GM21360 (cell line): ENCODE data around the gene OTOA.
"Not testable (repeated sequence)": the region's sequence is repeated elsewhere in the genome, so short reads cannot be mapped to it uniquely, and the experiment has no call there.

Experiments used
- ATAC-seq: cut with Tn5 transposase; IDR thresholded peaks from one replicate; pipeline ENCODE4 v1.9.1; 2021; ENCODE audit warnings: mild to moderate bottlenecking, moderate library complexity; ENCODE audit not compliant: unreplicated experiment

Gene OTOA

GRCh38 chr16:21639493-21639892 is 24.3 kb upstream of the OTOA start:
- ATAC-seq, result no peak

DNA sequence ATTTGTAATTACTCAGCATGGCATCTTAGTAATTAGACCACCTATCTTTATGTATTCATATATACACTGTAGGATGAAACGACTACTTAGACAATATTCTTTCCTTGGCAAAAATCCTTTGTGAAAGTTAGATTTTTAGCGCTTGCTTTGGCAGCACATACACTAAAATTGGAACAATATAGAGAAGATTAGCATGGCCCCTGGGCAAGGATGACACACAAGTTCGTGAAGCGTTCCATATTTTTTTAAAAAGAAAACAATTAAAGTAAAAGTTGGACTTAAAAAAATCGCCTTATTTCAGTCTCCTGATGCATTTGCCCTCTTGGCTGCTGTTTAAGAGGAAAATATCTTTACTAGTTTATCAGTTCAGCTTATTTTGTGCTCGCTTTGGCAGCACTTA is 21.9 kb upstream of the OTOA start:
- ATAC-seq, result no peak

DNA sequence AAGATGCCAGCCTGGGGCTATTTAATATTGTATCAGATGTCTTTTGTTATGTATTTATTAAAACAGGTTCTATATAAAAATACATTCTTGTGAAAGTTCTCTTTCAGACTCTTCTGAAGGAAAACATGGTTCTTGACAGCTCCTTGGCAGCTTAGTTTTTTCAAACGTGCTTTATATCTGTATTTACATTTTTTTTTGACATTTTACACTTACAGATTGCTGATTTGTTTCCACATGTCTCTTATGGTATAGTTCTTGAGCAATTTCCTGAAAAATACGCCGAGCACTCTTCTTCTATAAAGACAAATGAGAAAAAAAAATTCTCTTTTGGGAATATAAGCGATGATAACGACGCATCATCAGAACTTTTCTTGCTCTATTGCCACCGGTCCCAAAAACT is 20.9 kb upstream of the OTOA start:
- ATAC-seq, result no peak

DNA sequence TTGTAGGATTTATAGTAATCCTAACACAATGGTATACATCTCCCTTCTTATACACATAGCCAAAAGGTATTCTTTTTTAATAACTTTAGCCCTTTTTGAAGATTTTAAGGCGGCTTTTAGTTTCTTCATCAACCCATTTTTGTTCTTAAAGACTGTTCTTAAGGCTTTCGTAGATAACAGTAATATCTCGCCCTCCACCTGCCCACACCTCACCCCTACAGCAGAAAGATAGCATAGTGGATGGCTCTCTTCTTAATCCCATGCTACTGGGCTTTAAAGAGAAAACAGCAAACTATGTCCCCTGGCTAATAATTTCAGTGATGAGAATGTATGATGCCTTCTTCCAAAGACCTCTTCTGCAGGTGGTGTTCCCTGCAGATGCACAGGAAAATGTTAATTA is 20.0 kb upstream of the OTOA start:
- no peak for ATAC-seq

- ATAC-seq, result no peak
Measured at GRCh38 chr16:21644674-21645073, 19.1 kb upstream of the OTOA start.

GRCh38 chr16:21645261-21645721 is 18.5 kb upstream of the OTOA start:
- ATAC-seq, result peak; percentile 37

- ATAC-seq, result no peak
Measured at GRCh38 chr16:21646091-21646490, 17.7 kb upstream of the OTOA start.

GRCh38 chr16:21646721-21647561 is 16.8 kb upstream of the OTOA start:
- peak; percentile 81 for ATAC-seq

DNA sequence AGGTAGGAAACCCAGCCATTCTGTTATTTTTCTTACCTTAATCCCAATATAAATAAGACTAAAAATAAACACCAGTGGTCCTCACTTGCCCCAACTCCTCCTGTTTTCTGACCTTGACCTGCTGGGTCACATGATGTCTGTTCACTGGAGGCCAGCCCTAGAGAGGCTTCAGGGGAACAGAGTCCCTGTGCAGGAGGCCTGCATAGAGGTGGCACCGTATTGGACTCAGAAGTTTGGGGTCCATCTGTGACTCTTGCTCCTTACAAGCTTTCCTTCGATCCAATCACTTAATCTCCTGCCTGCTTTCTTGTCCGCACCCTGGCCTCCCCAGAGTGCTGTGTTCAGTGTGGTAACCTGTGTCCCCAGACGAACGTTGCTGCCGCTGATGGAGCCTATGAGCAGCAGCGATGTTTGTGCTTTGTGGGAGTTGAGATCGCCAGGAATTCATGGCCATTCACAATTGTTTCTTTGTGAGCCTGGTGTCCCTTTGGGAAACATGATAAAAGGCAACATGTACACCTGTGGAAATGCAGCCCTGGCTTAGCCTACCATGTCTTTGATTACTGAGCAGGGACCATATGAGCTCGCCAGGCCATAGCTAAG is 16.1 kb upstream of the OTOA start:
- ATAC-seq, result no peak

GRCh38 chr16:21649826-21650406 is 13.9 kb upstream of the OTOA start:
- ATAC-seq, result not testable (repeated sequence)

GRCh38 chr16:21650521-21650920 is 13.2 kb upstream of the OTOA start:
- no peak for ATAC-seq

DNA sequence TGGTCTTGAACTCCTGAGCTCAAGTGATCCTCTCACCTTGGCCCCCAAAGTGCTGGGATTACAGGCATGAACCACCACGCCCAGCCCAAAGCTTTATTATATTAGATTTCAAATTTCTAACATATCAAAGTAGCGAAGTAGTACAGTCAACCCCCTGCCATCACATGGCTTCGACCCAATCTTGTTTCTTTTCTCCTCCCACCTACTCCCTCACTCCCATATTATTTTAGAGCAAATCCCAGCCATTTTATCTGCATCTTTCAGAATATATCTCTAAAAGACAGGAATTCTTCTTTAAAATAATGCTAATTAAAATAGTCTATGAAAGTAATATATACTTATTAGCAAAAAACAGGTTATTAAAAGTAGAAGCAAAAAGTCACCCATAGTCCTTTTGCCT is 12.3 kb upstream of the OTOA start:
- ATAC-seq, result no peak

DNA sequence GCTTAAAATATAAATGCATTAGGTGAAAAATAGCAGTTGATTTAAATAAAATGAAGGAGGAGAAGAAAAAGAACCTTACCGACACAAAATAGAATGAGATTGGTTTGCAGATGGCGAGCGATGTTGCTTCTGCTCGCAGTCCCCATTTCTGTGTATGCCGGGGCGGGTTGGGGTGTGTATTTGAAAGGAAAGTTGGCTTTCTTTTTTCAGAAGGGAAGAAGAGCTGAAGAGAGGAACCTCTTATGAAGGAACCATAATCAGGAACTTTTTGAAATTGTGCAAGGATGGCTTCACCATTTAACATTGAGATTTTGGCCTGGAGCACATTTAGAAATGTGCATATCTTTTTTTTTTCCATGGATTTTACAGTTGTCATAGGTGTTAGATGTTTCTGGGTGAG is 11.3 kb upstream of the OTOA start, which contains the start of gene IGSF6:
IGSF6 (minus strand) TSS at position 156 of the 400 bp plus-strand sequence; CDS start at position 146, 10 bp downstream.
- ATAC-seq, result no peak

DNA sequence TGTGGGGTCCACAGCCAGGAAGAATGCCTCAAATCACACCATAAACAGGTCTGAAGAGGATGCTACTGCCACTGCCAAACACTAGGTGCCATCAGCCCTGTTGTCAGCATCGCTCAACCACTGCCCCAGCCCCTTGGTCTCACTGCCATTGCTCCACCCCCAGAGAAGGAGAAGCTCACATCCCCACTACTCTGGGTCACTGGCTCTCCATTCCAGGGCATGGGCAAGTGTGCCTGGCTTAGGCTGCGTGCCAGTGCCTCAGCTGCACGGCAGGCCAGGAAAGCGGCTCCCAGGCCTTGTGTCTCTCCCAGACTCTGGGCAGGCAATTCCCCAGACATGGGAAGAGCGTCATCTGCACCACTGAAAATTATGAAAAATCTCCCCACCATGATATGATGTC is 10.2 kb upstream of the OTOA start:
- no peak for ATAC-seq

- no peak for ATAC-seq
Measured at GRCh38 chr16:21654466-21654865, 9.3 kb upstream of the OTOA start.

- ATAC-seq, result no peak
Measured at GRCh38 chr16:21654881-21655280, 8.9 kb upstream of the OTOA start.

DNA sequence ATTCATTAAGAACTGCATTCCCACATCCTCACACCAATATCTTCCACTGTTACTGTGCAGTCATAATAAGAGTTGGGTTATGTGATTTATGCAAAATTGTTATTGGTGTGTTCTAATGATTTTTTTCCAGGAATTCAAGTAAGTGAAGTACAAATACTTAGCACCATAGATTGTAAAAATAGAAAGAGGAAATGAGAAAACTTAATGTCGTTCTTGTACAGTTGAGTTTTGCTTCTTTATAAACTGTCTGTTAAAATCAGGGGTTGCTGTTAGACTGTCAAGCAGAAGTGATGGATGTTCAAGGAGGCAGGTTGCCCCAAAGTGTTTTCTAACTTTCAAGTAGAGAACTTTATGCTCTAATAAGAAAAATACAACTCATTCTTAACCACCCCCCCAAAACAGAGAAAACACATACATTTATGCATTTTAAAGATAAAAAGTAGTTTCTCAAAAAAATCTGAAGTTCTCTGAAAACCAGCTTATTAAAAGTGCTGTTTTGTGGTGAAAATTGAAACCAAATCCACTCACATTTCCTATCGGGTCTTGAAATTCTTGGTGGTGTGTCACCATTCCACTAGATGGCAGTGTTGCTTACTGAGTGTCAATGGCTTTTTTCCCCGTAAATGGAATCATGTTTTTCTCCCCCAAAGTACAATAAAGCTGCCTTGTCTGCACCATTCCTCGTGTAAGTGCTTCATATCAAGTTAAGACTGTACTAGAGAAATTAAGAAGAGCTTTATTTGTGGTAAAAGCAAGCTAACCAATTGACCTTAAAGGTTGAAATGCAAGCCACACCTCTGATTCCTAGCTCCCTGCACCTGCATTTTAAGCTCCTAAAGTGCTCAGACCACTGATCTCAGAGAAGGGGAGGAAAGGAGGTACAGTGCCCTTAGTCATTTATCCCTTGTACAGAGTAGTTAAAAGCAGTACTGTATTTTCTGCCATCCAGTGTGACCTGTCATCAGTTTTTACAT is 6.7 kb upstream of the OTOA start:
- ATAC-seq, result no peak

GRCh38 chr16:21659124-21659523 is 4.6 kb upstream of the OTOA start:
- ATAC-seq, result no peak

DNA sequence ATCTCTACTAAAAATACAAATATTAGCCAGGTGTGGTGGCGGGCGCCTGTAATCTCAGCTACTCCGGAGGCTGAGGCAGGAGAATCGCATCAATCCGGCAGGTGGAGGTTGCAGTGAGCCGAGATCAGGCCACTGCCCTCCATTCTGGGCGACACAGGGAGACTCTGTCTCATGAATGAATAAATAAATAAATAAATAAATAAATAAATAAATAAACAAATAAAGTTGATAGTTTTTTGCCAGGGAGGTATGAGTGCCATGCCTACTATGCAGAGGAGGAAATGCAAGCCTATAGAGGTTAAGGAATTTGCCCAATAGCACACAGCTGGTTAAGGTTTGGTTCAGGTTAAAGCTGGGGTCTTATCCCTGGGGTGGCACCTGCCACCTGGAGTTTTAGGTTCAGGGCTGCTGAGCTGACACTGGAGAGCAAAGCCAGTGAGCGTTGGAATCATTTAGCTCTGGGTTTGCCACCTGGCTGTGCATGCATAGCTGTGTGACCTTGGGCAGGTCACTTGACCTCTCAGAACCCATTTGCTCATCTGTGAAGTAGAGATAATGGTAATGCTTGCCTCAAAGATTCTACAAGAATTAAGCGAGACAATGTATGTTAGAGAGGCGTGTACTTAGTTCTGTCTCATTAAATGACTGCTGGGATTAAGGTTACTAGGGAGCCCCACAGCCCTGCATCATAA is 1.2 kb downstream of the OTOA start:
- no peak for ATAC-seq

DNA sequence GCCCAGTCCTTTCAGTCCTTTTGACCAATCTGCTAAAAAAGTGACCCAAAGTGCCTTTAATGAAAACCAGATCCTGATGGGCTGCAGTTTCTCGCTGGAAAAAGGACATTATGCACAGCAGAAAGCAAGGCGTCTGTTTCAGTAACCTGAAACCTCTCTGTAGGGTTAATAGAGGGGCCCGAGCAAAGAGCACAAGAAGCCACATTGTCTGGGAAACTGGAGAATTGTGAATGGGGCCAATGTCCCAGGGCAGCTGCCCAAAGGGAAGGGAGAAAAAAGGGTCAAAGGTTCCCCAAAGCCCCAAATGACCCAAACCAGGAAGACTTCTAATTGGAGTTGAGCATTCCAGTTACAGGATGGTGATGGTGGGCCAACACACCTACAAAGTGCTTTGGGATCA is 3.0 kb downstream of the OTOA start:
- no peak for ATAC-seq
